Right cardiac atrium (tissue), 5 donors: ENCODE data around the gene ERP27. TPM values are rescaled to one million over a fixed set of nuclear protein-coding genes. Genes with fewer than 3 reads are reported as not detected.

Experiments used
- ATAC-seq, 2 donors: fragments of 200-7000 bp; cut with Tn5 transposase; one replicate each; pipeline versions ENCODE4 v1.8.0 to v1.9.1; 2020; ENCODE audit warnings: moderate library complexity in 2 of 2, mild to moderate bottlenecking in 1 of 2
- DNase-seq, 3 donors: peaks; one replicate each; pipeline ENCODE4 v3.0.0-alpha.2; 2020
- H3K27ac ChIP-seq: one replicate; pipeline ENCODE4 v1.5.1; 2013; ENCODE audit warnings: mild to moderate bottlenecking, low read length, control low read depth, moderate library complexity
- H3K27me3 ChIP-seq: one replicate; pipeline ENCODE4 v1.6.1; 2013; ENCODE audit not compliant: control insufficient read depth, insufficient read depth
- H3K4me1 ChIP-seq: one replicate; pipeline ENCODE4 v1.6.1; 2013; ENCODE audit warnings: low read length; ENCODE audit not compliant: control insufficient read depth, insufficient read depth
- H3K4me3 ChIP-seq: one replicate; pipeline ENCODE4 v1.5.1; 2013; ENCODE audit warnings: low read length, control low read depth
- H3K9me3 ChIP-seq: one replicate; pipeline ENCODE4 v1.6.1; 2013; ENCODE audit warnings: low read length; ENCODE audit not compliant: control insufficient read depth
- WGBS: extraction: QIAGEN DNeasy Blood & Tissue Kit; methylation state at CpG from one replicate; pipeline ENCODE4 v1.1.7; 2013; 5-methylcytosine and 5-hydroxymethylcytosine counted together
- intact Hi-C, 4 donors: fragments of 100-400 bp; cut with DNase I; formaldehyde crosslinking; loops; one replicate each; pipeline versions ENCODE4 v1.11.0 to v1.14.0; 2022 to 2023
- polyA plus RNA-seq: library from polyadenylated mRNA; stranded (reverse); fragments of 200-250 nt; gene quantifications from one replicate; pipeline ENCODE4 v1.2.3, GENCODE V29; 2013
- total RNA-seq, 4 donors: library from RNA; stranded (reverse); fragmentation: NEBNext Ultra II Directional; extraction: Animal tissue kit (Norgen Biotek cat#: 25700); gene quantifications; one replicate each; pipeline ENCODE4 v1.2.1, GENCODE V29; 2021
- donor health status: healthy with polysubstance abuse.
- donor health status: DM: no; HTN: yes; CAD: no.
- donor health status: DM: no; HTN: no; CAD: no.
- donor health status: DM: no; HTN: yes; CAD: no; lungs with severe emphysema.
- donor health status: DM: yes; HTN: yes; CAD: no.

Gene ERP27
- total and polyA plus RNA-seq, 5 donors = 0.17 to 0.49 (median 0.32) TPM

DNA sequence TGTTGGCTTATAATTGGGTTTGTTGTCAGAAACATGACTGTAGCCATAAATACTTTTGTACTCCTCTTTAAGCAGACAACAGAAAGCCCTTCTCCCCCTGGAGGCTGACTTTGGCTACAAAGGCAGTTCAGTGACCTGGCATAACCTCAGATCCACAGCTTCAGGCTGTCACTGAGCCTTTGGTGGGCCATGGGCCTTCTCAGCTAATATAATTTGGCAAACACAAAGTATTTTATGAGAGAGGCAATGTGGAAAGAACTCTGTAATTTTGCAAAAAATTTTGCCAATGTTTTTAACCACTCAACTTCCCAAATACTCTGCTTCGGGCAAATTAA is 37.1 kb downstream of the ERP27 start:
- ATAC-seq = peak in 1 of 2 donors; percentile 77
- peaks cover 18% of the 10 kb centered on the region for H3K4me1 ChIP-seq
- H3K27me3 ChIP-seq = no peaks in the 10 kb centered on the region
- H3K4me3 ChIP-seq = no peak overlapping the region
- 63% methylated on average over 1 of the region's 1 CpG for WGBS
- no peak overlapping the region for H3K27ac ChIP-seq
- H3K9me3 ChIP-seq = no peaks in the 10 kb centered on the region
- intact Hi-C loops = no loop called here
- peak in 2 of 3 donors; percentile 67 to 71 for DNase-seq

DNA sequence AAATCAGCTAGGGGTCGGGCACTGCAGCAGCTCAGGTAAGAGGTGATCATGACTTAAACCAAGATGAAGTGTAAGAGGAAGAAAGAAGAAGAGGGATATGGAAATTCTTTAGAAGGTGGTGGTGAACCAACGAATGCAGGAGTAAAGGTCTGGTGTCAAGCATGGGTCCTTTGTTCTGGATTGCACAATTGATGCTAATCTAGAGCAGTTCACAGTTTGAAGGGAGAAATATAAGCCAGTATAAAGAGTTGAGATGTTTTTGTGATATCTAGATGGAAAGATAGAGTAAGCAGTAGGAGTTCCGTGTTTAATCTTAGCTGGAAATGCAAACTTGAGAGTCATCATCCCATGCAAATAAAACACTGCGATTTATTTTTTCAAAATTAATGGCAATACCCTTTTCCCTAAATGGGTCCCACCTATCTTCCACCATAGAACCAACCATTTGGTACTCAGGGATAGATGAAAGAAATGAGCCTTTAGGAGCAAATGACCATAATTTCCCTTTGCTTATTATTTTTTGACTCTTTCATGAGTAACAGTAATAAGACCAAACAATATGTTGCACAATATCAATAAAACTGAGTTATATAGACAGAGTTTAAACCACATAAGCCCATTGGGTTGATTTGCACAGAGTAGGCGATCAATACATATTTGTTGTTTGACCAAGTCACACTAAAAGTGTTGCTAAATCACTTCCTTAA is 37.7 kb downstream of the ERP27 start:
- H3K4me3 ChIP-seq = no peak overlapping the region
- no peak for ATAC-seq
- H3K27me3 ChIP-seq = no peaks in the 10 kb centered on the region
- intact Hi-C loops = no loop called here
- no peak for DNase-seq
- peaks cover 18% of the 10 kb centered on the region for H3K4me1 ChIP-seq
- H3K9me3 ChIP-seq = no peaks in the 10 kb centered on the region
- 86% methylated on average over 5 of the region's 5 CpGs for WGBS
- H3K27ac ChIP-seq = peak overlapping the region; percentile 37

DNA sequence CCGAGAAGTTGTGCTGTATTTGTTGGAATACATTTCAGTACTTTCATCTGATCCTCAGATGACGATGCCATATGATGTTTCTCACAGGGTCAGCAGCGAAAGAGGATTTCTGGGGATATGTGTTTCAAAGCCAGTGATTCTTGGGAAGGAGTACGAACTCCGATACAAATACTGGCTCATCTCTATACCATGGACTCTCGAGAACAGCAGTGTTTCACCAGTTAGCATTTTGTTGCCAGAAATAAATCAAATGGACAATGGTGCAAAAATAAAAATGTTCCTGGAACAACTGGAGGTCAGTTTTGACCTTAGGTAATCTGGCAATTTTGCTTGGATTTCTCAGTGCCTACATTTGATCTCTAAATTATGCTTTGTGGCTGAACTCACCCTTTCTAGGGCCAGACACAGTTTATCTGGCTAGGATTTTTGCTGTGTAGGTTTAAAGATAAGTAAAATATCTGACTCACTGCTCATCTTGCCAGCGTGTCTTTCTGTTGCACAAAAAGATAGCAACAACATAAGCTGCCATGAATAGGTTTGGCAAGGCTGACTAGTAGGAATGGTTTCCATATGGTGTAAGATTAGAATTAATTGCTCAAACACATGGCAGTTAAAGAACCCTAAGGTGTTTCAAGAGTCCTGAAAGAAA is 41.7 kb downstream of the ERP27 start:
- DNase-seq (no peak), ATAC-seq (peak in 1 of 2 donors; percentile 21)
- 40% methylated on average over 7 of the region's 7 CpGs for WGBS
- no peak overlapping the region for H3K4me3 ChIP-seq
- H3K4me1 ChIP-seq = peaks cover 11% of the 10 kb centered on the region
- intact Hi-C loops = no loop called here
- no peaks in the 10 kb centered on the region for H3K27me3 ChIP-seq
- H3K27ac ChIP-seq = peak overlapping the region; percentile 27
- H3K9me3 ChIP-seq = no peaks in the 10 kb centered on the region

GRCh38 chr12:14893506-14894250 is 44.7 kb downstream of the ERP27 start:
- Histone ChIP-seq H3K9me3 (no peaks in the 10 kb centered on the region), H3K4me3 (no peak overlapping the region), H3K4me1 (peaks cover 10% of the 10 kb centered on the region), H3K27ac (peak overlapping the region; percentile 94), H3K27me3 (no peaks in the 10 kb centered on the region)
- 46% methylated on average over 5 of the region's 5 CpGs for WGBS
- no peak for DNase-seq
- peak; percentile 85 to 87 for ATAC-seq
- intact Hi-C loops = no loop called here

GRCh38 chr12:14892726-14893505 is 45.4 kb downstream of the ERP27 start:
- WGBS = 44% methylated on average over 7 of the region's 7 CpGs
- H3K4me1 ChIP-seq = peaks cover 11% of the 10 kb centered on the region
- H3K27ac ChIP-seq = peak overlapping the region; percentile 85
- H3K27me3 ChIP-seq = no peaks in the 10 kb centered on the region
- H3K4me3 ChIP-seq = no peak overlapping the region
- DNase-seq (peak; percentile 58 to 85 (median 68)), ATAC-seq (peak; percentile 88 to 93)
- no peaks in the 10 kb centered on the region for H3K9me3 ChIP-seq
- intact Hi-C loops = no loop called here

- intact Hi-C loops = no loop called here
- ATAC-seq (no peak), DNase-seq (no peak)
- no peaks in the 10 kb centered on the region for H3K9me3 ChIP-seq
- 76% methylated on average over 5 of the region's 5 CpGs for WGBS
- H3K4me3 ChIP-seq = no peak overlapping the region
- H3K27me3 ChIP-seq = no peaks in the 10 kb centered on the region
- H3K27ac ChIP-seq = no peak overlapping the region
- peaks cover 12% of the 10 kb centered on the region for H3K4me1 ChIP-seq
These were observed 47.6 kb downstream of the ERP27 start for GRCh38 chr12:14890701-14891100.

- Histone ChIP-seq H3K9me3 (no peaks in the 10 kb centered on the region), H3K4me1 (peaks cover 6% of the 10 kb centered on the region), H3K27ac (peak overlapping the region; percentile 84), H3K4me3 (peak overlapping the region; percentile 66), H3K27me3 (no peaks in the 10 kb centered on the region)
- intact Hi-C loops = loop anchor here in 3 of 4 donors (5.0 kb wide), 2 partner anchors 34 to 39 kb away; no protein-coding TSS in a partner anchor
- no peak for DNase-seq
- peak in 1 of 2 donors; percentile 5 for ATAC-seq
- WGBS = 62% methylated on average over 6 of the region's 6 CpGs
These were observed 52.1 kb downstream of the ERP27 start for GRCh38 chr12:14886271-14886670.

DNA sequence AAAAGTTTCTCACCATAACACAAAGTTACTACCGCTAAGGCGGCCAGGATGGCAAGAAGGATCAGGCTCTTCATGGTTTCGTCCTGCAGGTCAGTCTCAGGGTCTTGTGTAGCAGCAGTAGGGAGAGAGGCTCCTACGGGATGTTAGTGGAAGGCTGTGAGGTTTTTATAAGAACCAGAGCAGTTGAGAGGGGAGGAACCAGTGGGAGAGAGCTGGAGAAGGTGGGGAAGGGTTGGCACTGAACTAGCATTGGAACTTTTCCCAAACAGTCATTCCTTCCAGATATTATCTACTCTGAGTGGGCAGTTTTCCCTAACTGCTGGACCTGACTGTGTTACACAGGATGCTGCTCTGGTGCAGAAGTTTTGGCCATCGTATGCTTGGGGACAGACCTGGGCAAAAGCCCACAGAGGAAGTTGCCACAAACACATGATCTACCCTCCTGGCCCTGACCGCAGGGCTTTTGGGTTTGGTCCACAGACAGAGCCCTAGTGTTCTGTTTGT is 52.6 kb downstream of the ERP27 start, which contains the start of gene MGP:
MGP (minus strand) TSS at position 137 of the 504 bp plus-strand sequence; CDS start at position 74, 63 bp downstream.
- WGBS = 18% methylated on average over 6 of the region's 6 CpGs
- intact Hi-C loops = loop anchor here in 3 of 4 donors (5.0 kb wide), 2 partner anchors 33 to 38 kb away; no protein-coding TSS in a partner anchor
- Histone ChIP-seq H3K9me3 (no peaks in the 10 kb centered on the region), H3K4me3 (peak within 1 kb of the TSS; percentile 66), H3K27me3 (no peaks in the 10 kb centered on the region), H3K27ac (peak within 1 kb of the TSS; percentile 95), H3K4me1 (peaks cover 6% of the 10 kb centered on the region)
- DNase-seq (peak; percentile 64 to 84 (median 77)), ATAC-seq (peak; percentile 92 to 94)

DNA sequence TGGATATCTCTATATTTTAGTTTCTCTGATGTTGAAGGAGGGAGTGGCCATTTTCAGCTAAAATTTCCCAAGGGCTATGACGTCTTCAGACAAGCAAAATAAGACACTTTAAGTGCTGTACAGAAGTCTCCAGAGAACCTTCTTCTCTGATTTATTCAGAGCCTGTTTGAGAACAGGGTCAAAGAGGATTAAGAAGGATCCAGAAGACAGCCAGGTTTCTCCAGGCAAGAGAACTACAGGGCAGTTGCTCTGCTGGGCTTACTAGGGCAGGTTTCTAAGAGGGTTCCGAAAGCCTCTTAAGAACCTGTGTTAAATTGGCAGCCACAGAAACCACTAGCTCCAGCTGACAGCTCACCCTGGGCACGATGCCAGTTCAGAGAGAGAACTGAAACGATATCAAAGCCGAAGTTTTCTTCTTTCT is 53.9 kb downstream of the ERP27 start:
- ATAC-seq (peak; percentile 73 to 77), DNase-seq (peak; percentile 87 to 93 (median 89))
- H3K27ac ChIP-seq = peak overlapping the region; percentile 95
- H3K9me3 ChIP-seq = no peaks in the 10 kb centered on the region
- WGBS = 2% methylated on average over 5 of the region's 5 CpGs
- intact Hi-C loops = no loop called here
- peaks cover 6% of the 10 kb centered on the region for H3K4me1 ChIP-seq
- no peaks in the 10 kb centered on the region for H3K27me3 ChIP-seq
- peak overlapping the region; percentile 44 for H3K4me3 ChIP-seq

DNA sequence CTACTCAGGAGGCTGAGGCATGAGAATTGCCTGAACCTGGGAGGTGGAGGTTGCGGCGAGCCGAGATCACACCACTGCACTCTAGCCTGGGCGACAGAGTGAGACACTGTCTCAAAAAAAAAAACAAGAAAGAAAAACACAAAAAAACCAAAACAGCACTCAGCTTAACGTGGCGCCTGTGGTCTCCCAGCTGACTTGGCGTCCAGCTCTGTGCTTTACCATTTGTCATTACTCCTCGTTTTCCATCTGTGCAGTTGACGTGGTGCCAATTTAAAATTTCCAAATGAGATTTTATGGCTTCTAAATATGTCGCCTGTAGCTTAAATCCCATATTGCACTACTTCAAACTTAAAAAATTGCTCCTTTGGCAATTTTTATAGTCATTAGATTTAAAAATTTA is 54.7 kb downstream of the ERP27 start:
- Histone ChIP-seq H3K4me1 (peaks cover 4% of the 10 kb centered on the region), H3K4me3 (peak overlapping the region; percentile 59), H3K9me3 (no peaks in the 10 kb centered on the region), H3K27ac (no peak overlapping the region), H3K27me3 (no peaks in the 10 kb centered on the region)
- peak in 1 of 3 donors; percentile 30 for DNase-seq
- no peak for ATAC-seq
- WGBS = 55% methylated on average over 10 of the region's 10 CpGs
- intact Hi-C loops = no loop called here
